ENCODE results near the gene RRM2.

Gene RRM2

DNA sequence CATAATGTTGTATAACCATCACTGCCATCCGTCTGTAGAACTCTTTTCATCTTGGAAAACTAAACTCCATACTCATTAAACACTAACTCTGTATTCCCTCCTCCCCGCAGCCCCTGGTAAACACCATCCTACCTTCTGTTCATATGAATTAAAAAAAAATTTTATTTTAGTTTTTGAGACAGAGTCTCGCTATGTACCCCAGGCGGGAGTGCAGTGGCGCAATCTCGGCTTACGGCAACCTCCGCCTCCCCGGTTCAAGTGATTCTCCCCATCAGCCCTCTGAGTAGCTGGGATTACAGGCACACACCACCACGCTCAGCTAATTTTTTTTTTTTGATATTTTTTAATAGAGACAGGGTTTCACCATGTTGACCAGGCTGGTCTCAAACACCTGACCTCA is 52.9 kb downstream of the RRM2 start:
- DNase-seq = no peak

DNA sequence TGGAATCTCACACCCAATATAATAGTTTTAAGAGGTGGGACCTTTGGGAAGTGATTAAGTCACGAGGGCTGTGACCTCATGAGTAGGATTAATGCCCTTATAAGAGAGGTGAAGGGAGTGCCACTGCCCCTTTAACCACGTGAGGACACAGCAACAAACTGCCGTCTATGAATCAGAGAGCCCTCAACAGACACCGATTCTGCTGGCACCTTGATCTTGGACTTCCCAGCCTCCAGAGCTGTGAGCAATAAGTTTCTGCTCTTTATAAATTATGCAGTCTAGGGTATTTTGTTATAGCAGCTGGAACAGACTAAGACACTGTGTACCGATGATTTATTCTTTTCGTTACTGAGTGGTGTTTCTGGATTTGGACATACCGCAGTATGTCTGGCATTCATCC is 56.2 kb downstream of the RRM2 start:
- no peak for DNase-seq

DNA sequence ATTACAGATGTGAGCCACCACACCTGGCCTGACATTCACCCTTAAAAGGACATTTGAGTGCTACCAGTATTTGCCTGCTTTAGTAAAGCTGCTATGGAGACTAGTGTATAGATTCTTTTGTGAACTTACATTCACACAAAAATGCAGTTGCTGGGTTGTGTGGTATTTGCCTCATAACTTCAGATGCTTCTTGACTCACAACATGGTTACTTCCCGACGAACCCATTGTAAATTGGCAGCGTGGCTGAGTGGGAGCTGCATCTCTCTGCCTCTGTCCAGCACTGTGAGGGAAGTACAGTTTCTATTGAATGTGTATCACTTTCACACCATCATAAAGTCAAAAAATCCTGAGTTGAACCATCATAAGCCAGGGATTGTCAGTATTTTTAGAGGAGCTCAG is 56.9 kb downstream of the RRM2 start:
- DNase-seq = no peak

DNA sequence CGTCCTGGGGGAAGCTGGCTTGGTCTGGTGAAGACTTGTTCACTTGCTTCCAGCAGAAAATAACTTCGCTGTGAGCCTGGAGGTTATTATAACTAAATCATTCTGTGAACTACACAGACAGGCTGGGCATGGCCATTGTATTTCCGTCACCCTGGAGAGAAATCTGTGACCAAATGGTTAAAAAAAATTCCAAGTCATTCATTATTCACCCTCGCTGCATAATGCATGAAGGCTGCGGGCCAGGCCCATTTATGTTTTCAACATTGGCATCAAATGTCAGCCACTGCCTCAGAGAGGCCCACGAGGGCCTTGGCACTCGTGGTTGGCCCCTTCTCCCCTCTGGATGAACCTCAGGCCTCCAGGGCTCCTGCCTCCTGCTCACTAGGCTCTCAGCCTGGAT is 57.7 kb downstream of the RRM2 start:
- no peak for DNase-seq
